T-helper 22 cell (primary cell): ENCODE measurements around the gene TXNDC17.
A peak's percentile ranks its signal among the peaks of the same experiment; 100 is the strongest.
"Not testable (repeated sequence)": the region's sequence is repeated elsewhere in the genome, so short reads cannot be mapped to it uniquely, and the experiment has no call there.

Source experiments
- DNase-seq: peaks from one replicate; pipeline ENCODE4 v3.0.0-alpha.2; 2020; ENCODE audit warnings: low read depth

TXNDC17 gene

DNA sequence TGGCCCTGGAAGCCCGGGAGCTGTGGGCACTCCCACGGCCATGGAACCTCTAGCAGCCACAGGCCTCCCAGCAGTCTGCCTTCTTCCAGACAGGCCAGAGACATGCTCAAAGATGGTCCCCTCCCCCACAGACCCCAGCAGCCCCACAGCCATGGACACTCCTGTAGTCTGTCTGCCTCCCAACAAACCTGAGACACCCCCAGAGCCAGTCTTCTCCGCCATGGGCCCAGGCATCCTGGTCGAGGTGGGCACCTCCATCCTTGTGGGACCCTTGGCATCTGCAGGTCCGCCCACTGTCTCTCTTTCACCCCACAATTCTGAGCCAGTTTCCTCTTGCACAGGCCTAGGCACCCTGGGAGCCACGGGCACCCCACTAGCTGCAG is 3.4 kb upstream of the TXNDC17 start:
- DNase-seq, result no peak

DNA sequence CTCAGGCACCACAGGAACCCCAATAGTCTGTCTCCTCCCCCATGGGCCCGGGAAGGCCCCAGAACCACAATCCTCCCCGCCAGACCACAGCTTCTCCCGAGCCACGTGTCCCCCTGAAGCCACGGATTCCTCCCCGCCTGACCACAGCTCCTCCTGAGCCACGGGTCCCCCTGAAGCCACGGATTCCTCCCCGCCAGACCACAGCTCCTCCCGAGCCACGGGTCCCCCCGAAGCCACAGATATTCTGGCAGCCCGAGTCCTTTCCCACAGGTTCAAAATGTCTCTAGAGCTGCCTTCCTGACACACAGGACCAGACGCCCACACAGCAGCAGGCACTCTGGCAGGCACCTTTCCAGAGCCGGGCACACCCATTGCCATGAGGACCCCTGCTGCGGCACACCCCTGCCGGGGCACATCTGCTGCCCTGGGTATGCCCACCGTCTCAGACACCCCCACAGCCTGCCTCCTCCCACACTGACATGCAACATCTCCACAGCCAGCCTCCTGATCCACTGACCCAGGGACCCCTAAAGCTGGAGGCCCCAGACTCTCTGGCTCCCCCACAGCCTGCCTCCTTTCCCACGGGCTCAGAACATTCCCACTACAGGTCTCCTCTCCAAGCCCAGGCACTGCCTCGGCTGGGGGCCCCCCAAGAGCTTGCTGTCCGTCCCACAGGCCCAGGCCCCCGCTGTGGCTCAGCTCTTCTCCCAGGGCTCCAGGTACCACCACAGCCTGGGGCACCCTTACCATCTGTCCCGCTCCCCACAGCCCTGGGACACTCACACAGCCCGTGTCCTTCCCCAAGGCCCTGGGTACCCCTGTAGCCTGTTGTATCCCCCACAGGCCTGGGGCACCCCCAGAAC is 2.6 kb upstream of the TXNDC17 start:
- no peak for DNase-seq

DNA sequence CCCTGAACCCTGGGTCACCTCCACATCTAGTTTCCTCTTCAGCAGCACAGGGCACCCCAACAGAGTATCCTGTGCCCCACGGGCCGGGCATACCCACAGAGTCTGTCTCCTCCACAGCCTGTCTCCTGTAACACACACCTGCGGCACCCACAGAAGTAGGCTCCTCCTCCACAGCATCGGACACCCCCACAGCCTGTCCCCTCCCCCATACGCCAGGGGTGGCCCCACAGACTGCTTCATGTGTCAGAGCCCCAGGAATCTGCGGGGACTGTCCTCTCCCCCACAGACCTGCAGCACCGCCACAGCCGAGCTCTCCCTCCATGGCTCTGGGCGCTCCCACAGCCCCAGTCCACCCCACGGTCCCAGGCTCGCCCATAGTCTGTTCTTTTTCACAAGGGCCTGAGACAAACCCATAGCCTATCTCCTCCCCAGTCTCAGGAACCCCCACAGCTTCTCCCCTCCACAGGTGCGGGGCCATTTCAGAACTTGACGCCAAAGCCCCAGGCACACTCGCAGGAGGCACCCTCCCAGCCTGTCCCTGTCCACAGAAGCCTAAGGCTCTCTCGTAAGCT is 1.8 kb upstream of the TXNDC17 start:
- no peak for DNase-seq

DNA sequence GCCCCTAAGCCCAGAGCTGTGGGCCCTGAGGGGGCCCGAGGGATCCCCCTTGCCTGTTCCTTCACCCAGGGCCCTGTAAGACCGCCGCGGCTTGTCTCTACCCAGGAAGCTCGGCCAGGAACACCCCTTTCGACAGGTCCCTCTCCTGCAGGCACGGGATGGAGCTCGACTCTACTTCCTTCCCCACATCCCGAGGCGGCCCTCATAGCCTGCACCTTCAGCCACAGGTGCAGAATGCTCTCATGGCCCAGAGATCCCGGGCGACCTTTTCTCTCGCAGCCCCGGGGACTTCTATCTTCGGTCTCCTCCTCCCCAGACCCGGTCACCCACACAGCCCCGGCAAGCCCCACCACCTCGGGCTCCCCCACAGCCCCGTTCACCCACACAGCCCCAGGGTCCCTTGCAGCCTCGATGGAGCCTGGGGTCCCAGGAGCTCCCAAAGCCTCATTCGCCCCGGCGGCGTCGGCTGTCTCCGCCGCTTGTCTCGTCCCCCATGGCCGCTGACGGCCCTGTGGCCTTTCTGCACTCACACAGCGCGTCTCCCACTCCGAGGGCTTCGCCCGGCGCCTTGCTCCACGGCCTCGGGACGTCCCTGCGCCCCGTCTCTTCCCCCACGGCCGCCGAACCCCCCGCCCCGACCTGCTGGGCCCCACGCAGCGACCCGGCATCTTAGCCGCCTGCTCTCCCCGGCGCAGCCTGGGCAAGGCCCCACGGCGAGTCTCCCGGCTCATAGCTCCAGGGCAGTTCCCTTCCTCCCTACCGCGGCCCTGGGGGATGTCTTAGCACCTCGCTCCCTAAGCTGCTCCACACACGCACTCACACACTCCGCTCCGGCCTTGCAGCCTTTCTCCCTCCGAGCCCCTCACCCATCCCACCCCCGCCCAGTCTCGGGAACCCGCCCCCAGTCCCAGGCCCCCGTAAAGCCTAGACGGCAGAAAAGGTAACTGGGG is 999 bp upstream of the TXNDC17 start:
- no peak for DNase-seq

DNA sequence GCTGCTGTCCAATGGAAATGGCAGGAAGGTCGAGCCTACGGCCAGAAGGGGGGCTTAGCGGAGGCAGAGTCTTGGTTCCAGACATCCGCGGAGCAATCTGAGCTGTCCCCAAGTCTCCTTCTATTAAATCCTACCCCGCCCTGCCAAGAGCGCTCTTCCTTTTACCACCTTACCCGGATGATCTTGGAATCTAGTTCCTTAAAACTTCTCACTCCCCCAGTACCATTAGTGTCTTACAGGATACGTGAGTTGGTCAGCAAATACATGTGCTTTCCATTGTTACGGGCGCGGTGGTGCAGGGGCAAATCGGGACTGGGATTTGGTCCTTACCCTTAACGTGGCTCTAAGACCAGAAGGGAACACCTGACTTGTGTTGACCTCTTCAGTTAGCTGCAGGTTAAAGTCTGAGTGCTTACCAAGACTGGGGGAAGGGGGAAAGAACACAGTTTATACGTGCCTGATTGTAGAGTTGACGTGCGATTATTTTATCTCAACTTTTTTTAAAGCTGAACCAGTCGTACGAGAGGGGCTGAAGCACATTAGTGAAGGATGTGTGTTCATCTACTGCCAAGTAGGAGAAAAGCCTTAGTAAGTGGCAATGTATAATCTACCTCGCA is 495 bp downstream of the TXNDC17 start:
- no peak for DNase-seq

DNA sequence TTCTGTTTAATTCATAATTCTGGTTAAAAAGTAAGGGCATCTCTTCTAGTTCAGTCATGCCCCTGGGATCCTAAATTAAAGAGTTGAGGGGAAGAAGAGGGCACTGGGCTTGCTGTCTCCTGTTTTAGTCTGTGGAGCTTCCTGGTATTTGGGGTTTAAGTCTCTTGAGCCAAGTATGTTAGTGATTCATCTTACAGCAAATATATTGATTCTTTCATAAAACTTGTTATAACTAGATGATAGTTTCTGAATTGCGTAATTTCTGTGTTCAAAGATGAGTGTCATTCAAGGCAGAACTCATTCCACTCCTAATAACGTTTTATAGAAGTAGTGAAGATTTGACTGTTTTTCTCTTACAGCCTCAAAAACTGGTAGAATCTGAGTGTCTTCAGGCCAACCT is 1.7 kb downstream of the TXNDC17 start:
- DNase-seq, result no peak

DNA sequence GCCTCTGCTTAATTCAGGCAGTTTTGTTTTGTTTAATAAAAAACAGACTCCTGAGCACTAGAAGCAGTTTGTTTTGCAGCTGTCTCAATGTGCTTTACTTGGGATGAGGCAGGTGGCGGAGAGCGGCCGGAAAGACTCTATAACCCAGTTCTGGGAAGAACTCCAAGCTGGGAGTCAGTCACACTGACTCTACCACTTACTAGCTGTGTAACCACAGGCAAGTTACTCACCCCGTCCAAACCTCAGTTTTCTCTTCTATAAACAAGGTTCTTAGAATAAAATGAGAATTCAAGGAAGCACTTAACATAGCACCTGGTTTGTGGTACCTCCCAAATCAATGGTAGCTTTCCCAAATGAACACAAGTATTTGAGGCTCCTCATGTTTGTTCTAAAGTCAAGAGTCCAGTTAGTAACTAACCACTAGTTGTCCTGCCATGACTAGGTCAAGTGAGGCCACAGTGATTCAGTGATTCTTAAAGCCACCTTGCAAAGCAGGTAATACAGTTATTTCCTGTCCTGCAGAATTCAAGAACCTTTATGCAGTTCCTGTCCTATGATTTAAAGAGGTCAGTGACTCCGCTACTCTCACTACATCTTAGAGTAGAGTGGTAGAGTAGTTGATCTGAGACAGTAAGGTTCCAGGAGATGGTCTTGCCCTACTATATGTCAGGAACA is 2.7 kb downstream of the TXNDC17 start:
- no peak for DNase-seq

DNA sequence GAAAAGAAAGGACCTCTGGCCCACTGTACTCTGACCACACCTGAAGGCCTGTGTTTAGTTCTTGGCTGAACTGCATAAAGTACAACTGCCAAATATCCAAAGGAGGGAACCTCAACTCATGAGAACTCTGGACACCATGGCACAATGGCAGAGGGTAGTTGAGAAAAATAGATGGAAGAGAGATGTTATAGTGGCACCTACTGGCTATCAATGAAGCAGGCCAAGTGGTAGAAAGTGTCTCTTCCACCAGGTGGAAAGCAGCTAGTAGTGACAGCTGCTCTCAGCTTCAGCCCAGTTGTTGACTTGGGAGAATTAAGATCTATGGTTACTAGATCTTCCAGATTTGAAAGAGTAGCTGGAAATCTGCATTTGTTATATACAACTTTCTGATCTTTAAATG is 7.3 kb downstream of the TXNDC17 start:
- DNase-seq, result no peak

DNA sequence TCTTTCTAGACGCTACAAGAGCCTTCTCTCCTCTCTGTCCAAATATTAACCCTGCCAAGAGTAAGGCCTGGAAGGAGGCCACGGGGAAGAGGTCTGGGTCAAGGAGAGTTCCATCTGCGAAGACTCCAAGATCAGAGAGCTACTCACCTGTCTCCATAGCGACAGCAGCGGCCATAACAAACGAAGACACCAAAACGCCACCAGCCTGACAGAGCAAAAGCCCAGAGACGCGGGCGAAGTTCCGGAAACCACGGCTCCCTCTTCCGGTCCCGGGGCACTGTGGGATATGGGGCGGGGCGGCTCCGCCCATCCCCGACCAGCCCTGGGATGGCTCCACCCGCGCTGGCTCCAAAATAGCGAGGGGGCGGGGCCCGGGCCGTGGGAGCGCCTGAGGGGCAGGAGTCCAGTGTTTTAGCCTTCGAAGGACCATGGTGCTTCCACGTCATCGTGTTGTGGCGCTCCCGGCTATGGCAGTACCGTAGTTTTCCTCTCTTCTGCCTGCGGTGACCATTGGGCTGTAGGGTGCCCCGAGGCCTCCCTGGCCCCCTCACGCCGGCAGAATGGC is 10.6 kb downstream of the TXNDC17 start, which contains the start of the genes C17orf100 and MED31:
Gene C17orf100, plus strand, starts transcription at position 409 of the 565 bp plus-strand sequence. Its CDS starts 152 bp downstream, at position 561.
Gene MED31, minus strand, starts transcription at position 252 of the 565 bp plus-strand sequence. Its CDS starts 77 bp downstream, at position 175.
- peak; percentile 91 for DNase-seq

DNA sequence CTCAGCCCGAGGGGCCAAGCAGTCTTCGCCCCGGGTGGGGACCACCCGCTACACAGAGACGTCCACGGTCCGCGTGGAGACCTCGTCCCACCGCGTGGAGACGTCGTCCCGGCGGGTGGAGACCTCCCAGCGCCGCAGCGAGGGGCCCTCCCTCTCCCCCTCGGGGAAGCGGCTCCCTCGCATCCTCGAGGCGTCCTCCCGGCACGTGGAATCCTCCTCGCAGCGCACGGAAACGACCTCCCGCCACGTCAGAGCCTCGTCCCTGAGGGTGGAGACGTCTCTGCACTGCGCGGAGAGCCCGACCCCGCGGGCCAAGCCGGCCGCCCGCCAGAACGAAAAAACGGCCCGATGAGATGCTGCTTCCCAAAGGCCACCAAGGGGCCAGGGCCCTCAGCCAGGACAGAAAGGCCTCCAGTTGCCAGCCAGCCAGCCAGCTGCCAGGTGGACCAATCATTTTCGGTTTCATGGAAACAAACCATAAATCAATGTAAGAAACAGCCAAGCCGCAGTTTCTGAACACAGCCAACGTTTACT is 11.1 kb downstream of the TXNDC17 start:
- no peak for DNase-seq

DNA sequence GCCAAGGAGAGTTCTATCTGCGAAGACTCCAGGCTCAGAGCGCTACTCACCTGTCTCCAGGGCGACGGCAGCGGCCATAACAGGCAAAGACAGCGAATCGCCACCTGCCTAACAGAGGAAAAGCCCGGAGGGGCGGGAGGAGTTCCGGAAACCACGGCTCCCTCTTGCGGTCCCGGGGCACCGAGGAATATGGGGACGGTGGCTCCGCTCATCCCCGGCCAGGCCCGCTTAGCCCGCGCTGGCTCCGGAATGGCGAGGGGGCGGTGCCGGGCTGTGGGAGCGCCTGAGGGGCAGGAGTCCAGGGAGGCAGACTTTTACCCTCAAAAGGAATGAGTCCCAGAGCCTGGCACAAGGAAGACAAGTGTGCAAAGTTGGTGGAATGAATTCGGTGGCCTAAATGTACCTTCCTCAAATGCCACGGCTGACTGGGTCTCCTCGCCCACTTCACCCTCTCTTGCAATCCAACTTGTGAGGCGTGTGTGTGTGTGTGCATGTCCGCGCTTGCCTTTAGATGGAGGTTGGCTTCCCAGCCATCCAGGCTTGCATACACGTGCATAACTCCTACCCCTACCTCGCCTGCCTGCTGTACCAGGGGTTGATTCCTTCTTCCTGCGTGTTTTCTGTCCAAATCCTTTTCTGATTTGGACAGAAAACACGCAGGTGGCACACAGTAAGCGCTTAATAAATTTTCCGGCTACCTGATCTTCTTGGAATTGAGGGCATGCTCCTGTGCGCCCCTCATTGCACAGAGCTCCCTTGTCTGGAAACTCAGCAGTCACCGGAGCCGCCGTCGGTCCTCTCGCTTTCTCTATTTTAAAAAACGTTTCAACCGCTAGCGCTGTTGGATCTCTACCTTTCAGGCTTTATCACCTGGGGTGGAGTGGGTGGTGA is 14.2 kb downstream of the TXNDC17 start:
- DNase-seq, result no peak

DNA sequence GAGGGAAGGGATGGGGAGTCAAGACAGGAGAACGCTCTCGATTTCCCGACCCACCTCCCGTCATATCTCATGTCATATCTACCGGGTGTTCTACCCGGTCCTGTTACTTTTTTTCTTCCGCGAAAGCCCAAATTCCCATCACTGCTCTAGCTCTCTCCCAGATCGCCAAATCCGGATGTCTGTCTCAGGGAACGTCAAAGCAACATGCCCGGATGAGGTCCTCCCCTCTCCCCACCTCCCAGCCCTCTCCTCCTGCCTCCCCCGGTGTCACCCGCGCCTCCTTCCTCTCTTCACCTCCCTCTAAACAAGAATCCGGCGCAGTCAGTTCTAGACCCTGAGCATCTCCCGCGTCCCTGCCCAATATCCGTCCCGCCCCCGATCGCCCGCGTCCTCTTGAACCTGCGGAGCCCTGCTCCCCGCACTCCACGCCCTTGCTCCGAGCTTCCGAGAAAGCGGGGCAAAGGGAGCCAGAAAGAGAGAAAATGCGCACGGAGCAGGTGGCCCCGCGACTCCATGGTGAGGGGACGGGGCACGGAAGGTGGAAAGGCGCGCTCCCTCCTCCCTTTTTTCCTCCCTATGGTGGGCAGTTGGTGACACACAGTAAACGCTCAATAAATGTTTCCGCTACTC is 15.0 kb downstream of the TXNDC17 start:
- DNase-seq, result not testable (repeated sequence)

DNA sequence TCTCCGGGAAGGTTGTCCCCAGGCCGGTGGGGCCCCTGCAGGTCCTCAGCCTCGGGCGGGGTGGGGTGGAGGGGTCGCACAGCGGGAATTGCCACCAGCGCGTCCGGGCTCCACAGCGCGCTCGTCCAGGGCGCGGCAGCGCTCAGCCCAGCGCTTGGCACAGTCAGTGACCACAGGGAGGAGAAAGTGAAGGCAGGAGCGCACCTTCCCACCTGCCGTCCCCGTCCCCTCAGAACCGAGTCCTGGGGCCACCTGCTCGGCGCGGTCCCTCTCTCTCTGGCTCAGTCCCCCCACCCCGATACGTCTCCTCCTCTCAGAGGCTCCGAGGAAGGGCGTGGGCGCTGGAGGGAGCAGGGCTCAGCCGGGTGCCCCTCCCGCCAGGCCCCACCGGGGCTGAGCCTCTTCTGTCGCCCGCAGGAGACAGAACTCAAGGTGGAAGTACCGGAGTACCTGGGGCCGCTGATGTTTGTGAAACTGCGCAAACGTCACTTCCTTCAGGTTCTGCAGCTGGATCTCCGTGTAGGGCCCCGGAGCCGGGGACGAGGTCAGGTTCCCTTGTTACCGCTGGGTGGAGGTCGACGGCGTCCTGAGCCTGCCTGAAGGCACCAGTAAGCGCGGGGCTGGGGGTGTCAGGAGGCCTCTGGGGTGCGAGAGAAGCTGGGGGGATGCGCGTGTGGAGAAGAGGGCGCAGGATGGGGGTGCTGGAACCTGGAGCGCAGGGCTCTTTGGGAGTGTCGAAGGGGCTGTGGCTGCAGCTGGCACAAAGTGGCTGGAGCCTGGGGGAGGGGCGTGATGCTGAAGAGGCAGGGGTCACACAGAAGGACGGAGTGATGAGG is 16.2 kb downstream of the TXNDC17 start:
- DNase-seq, result peak; percentile 41

DNA sequence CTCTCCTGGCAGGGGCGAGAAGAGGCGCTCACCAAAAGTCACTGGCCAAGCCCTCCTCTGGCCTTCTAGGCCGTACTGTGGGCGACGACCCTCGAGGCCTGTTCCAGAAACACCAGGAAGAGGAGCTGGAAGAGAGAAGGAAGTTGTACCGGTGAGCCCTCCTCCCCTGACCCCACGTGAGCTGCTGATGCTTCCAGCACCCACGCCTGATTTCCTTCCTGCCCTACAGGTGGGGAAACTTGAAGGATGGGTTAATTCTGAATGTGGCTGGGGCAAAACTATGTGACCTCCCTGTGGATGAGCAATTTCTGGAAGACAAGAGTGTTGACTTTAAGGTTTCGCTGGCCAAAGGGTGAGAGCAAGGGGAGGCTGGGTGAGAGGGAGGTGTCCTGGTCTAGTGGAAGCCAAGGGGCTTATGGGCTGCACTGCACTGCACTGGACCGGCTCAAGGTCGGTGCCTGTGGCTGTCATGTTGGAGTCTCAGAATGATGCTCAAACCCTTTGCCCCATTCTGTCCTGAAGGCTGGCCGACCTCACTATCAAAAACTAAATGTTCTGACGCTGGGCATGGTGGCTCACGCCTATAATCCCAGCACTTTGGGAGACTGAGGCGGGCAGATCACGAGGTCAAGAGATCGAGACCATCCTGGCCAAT is 16.9 kb downstream of the TXNDC17 start:
- DNase-seq, result no peak

DNA sequence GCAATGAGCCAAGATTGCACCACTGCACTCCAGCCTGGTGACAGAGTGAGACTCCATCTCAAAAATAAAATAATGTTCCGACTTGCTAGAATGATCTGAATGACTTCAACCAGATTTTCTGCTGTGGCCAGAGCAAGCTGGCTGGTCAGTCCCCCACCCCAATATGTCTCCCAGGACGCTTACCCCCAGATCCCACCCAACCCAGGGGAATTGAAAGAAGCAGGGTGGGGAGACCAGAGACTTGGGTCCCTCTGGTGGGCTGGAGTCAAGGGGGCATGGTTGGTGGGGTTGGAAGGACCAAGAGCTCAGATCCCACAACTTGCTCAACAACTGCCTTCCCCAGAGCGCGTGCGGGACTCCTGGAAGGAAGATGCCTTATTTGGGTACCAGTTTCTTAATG is 17.6 kb downstream of the TXNDC17 start:
- DNase-seq, result not testable (repeated sequence)

DNA sequence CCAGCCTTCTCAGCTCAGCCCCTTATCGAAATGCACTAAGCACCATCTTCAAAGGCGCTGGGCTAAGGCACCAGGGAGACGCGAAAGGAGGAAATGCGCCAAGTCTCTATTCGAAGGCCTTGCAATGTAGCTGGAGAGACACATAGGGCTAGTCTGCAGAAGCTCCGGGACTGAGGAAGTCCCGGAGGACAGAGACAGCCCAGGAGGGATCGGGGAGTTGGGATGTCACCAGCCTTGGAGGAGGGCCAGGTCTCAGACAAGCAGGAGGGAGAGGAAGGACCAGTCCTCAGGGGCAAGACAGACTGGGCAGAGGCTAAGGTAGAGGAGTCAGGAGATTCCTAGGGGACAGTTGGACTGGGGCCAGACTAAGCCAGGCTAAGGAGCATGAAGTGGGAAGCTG is 19.2 kb downstream of the TXNDC17 start:
- DNase-seq, result no peak

DNA sequence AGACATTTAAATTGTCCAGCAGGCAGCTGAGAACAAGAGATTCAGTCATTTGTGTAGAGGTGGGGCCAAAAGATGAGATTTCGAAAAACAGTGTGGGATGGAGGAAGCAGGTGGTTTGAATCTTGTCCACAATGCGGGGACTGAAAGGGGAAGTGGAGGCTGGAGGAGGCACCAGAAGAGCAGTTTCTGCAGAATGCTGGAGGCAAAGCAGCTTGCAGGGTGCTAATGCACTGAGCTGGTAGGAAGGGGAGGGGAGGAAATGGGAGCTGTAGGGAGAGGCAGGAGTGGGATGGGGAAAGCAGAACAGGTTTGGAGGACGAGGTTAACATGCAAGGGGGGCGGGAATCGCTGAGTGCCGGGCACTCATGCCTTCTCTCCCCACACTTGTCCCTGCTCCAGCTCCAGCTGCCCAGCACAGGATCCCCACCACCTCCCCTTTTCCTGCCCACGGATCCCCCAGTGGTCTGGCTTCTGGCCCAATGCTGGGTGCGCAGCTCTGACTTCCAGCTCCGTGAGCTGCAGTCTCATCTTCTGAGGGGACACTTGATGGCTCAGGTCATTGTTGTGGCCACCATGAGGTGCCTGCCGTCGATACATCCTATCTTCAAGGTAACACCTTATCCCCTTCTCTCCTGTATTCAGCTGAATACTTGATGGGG is 20.1 kb downstream of the TXNDC17 start:
- DNase-seq, result no peak
